D341Med (cell line): Measurements from ENCODE around the gene ARHGEF26.

Source experiments
- DNase-seq: peaks from one replicate; pipeline ENCODE4 v3.0.0; 2012; ENCODE audit warnings: low spot score

Gene ARHGEF26

DNA sequence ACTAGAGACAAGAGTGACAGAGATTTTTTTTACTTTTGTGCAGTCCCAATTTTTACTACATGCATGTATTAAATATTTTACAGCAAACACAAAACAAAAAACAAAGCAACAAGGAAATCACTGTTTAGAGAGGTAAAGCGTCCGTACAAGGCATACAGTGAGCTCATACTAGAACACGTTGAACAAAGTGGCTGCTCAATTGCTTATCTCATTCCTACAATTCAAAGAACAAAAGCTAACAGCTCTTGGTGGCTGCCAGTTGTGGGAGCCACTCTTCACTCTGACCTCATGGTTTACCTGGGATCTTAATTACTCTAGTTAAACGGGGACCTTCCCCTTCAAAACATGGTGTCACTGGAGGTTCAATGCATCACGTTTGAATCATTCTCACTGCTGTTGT is 7.6 kb upstream of the ARHGEF26 start:
- no peak for DNase-seq

DNA sequence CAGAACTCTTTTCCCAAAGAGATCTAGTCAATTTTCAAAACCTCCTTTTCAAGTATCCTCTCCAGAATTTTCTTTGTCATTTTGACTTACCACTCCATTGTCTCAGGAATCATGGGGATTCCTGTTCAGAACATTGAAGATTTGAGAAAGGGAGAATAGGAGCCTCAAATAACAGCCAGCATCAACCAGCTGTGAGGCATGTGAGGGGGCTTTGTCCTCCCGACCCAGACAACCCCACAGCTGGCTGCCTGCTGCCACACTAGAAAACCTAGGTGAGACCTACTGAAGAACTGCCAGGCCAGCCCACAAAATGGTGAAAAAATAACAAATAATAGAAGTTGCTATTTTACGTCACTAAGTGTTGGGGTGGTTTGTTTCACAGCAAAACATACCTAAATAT is 5.9 kb upstream of the ARHGEF26 start:
- DNase-seq: no peak

DNA sequence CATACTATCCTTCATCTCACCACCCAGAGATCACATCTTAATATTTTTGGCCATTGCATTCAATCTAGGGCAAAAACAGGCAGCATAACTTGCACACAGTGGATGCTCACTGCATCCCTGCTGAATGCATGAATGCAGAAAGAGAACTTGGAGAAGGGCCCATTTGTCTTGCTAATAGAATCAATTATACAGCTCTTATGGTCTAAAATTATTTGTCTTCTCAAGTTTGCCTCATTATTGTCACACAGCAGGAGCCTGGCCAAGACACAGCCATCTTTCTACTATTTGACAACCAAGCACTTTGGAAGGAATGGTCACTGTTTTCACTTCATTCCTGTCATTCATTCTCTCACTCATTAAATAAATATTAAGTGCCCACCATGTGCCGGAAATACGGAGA is 1.2 kb upstream of the ARHGEF26 start:
- no peak for DNase-seq

DNA sequence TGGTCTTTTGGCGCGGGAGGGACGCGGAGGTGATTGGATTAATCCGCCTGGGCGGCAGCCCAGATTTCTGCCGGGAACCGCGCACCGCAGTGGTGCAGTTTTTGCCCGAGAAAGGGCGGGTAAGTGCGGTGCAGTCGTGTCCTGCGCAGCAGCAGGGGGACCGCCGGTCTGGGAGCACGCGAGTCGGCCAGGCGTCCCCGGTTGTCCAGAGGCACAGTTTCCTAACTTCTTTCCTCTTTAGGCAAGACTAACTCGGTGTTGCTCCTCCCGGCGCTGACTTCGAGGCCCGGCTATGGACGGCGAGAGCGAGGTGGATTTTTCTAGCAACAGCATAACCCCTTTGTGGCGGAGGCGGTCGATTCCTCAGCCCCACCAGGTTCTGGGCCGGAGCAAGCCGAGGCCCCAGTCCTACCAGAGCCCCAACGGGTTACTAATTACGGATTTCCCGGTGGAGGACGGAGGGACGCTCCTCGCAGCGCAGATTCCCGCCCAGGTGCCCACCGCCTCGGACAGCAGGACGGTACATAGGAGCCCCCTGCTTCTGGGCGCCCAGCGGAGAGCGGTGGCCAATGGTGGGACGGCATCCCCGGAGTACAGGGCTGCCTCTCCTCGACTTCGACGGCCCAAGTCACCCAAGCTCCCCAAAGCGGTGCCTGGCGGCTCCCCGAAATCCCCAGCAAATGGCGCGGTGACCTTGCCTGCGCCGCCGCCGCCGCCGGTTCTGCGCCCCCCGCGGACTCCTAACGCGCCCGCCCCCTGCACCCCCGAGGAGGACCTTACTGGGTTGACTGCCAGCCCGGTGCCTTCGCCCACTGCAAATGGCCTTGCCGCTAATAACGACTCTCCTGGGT is 736 bp downstream of the ARHGEF26 start:
- peak; percentile 75 for DNase-seq

DNA sequence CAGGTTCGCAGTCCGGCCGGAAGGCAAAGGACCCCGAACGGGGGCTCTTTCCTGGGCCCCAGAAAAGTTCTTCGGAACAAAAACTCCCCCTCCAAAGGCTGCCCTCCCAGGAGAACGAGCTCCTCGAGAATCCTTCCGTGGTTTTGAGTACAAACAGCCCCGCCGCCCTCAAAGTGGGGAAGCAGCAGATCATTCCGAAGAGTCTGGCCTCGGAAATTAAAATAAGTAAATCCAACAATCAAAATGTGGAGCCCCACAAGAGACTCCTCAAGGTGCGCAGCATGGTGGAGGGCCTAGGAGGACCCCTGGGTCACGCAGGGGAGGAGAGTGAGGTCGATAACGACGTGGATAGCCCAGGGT is 1.3 kb downstream of the ARHGEF26 start:
- no peak for DNase-seq

DNA sequence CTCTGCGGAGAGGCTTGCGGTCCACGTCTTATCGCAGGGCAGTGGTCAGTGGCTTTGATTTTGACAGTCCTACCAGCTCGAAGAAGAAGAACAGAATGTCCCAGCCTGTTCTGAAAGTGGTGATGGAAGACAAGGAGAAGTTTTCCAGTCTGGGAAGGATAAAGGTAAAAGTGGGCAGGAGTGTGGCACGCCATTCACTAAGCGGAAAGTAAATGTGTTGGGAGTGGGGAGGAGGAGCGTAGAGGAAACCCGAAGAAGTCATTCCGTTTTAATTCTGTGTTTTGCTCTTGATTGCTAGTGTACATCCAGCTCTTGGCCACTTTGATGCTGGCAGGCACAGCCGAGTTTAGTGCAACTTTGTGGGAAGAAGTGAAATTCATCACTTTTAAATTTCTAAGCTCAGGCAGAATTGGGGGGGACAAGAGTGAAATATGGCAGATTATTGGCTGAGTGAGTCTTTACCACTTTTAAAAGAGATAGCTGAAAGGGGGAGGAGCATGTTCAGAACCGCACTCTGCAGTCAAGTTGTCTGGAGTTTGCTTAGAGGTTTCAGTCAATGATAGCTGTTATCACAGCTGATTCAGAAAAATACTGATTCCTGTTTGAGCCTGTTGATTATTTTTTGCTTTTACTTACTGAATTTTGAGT is 1.8 kb downstream of the ARHGEF26 start:
- DNase-seq: no peak

DNA sequence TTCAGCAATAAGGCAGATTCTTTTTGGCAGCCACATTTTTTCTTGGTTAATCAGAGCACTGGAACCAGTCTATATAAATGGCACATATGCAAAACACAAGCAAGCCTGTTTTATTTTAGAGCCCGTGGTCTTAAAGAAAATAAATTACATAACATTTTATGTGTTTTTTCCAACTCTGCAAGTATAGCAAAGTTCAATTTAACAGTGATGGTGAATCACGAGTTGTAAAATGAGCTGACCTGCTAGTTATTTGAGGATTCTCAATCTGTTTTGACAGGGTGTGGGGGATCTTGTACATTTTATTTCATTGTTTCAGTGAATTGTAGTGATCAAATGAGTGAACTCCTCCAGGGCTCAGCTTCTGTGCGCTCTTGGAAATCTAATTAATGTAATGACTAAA is 2.7 kb downstream of the ARHGEF26 start:
- DNase-seq: no peak

DNA sequence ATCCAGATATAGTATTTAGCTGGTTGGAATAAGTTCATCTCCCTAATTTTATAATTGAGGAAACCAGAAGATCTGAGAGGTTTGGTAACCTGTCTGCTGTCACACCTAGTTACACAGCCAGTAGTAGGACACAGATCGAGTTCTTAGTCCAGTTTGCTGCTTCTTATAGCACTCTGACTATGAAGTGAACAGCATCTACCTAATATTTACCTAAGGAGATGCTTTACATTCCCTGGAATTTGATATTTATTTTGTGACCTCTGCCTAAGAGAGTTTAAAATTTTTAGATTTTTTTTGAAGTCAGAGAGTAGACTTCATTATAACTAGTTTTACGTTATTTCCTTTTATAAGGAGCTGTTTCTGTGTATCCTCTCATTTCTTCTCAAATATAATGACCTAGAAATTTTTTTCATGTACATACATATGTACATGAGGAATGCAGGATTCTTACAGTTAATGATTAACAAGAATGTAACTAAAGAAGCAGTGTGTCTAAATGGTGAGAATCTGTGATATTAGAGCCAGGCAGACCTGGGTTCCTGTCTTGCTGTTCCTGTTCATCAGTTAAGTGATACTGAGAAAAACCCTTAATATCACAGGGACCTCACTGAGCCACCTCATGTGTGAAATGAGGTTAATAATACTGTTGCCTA is 4.3 kb downstream of the ARHGEF26 start:
- no peak for DNase-seq

DNA sequence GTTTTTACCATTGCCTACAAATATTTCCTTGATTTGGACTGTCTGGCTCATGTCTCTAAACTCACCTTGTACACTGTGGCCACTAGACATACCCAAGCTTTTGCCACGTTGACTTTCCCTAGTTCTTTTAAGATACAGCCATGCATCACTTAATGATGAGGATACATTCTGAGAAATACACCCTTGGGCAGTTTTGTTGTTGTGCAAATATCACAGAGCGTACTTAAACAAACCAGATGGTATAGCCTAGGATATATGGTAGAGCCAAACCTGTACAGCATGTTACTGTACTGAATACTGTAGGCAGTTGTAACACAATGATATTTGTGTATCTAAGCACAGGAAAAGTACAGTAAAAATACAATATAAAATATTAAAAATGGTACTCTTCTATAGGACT is 5.5 kb downstream of the ARHGEF26 start:
- no peak for DNase-seq

DNA sequence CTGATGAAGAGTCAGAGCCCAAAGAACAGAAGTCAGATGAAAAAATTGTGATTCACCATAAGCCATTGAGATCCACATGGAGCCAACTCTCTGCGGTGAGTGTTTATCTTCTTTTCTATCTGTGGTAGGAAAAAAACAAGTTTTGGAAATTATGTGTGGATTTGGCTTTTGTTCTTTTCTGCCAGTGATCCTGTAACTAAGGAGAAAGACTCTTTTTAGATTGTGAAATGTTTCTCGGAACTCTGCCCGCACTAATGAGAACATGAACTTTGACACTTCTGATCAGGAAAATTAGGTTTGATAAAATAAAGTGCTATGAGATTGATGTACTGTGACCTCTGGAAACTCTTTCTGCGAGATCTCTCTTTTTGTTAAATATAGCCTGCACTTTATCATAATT is 8.4 kb downstream of the ARHGEF26 start:
- no peak for DNase-seq

DNA sequence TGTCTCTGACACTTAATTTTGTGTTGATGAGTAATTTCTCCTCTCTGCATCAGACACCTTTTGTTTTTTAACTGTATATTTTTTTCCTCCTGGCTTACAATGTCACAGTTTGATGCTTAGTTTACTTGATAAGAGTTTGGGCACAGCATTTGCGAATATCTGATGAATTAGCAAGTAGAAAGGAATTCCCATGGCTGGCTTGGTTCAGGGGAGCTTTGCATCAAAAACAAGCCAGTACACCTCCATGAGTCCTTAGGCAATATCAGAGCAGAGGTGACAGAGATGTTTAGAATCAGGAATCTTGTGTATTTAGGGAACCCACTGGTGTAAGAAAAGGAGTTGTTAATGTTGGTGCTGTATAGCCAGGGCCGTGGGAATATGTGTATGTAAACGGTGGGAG is 9.3 kb downstream of the ARHGEF26 start:
- no peak for DNase-seq

DNA sequence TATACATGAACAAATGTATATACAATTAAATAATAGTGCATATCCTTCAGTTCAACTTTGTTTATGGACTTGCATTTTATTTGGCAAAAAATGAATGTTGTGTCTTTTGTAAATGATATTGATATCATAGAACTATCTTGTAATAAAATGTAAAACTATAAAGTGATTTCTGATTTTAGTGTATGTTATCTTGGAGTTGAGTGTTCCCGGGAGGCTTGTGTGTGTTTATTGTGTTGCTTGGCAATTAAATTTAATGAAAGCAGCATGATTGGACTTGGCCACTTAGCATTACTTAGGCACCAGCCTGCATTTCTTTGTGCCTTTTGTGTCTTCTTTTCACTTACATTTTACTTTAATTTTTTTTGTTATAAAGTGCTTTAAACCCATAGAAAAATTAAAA is 10.6 kb downstream of the ARHGEF26 start:
- no peak for DNase-seq

DNA sequence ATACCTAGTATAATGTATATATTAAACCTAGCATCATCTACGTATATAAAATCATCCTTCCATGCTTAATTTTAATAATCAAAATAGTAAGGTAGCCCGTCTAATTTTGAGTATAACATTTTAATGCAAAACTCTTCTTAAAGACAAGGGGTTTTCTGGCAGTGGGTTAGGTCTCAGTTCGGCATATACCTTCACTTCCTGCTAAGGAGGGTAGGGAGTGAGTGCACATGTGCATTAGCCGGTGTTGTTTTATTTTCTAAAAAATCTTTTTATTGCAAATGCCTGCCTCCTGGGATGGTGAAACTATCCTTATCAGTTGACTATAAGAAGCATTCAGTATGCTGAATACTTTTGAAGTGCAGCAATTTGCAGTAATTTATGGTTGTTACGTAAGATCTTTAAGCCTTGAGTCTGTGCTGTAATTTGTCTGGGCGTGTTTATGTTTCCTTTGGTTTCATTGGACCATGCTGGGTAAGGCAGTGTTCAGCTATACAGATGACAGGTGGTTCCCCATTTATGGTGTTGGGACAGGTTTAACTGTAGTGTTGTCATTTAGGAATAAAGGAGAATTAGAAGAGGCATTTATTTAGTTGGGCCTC is 11.7 kb downstream of the ARHGEF26 start:
- no peak for DNase-seq

DNA sequence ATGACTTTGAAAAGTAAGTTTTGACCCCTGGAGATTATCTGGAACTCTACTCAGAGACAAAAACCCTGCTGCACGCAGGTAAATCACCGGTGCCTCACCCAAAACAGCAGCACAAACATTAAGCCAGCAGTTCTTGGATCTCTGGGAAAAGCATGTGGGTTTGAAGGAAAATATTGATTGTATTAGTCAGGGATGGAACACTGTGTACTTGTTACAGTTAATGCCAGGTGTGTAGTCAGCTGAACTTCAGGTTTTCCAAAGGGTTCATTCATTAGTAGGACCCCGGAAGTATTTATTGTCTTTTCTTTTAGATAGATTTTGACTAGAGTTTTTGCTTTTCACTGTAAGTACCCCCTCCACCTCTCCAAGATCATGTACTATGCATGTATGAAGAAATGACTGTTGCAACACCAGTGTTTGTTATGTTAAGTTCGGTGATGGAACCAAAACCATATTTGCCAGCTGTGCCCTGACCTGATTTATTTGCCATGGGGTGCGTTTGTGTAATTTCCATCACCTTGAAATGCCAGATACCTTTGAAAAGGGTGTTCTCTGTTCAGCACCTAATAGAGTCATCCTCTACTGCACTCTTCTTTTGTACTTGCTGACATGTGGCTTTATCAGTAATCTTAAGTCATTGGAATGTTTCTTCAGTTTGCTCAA is 14.5 kb downstream of the ARHGEF26 start:
- DNase-seq: no peak

DNA sequence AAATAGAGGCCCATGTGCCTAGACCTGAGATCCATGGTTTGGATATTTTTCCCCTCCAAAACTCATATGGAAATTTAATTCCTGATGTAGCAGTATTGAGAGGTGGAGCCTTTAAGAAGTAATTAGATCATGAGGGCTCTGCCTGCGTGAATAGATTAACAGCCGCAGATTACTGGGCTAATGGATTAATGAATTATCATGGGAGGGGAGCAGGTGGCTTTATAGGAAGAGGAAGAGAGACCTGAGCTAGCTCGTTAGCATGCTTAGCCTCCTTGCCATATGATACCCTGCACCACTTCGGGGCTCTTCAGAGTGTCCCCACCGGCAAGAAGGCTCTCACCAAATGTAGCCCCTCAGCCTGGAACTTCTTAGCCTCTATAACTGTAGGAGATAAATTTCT is 15.8 kb downstream of the ARHGEF26 start:
- peak; percentile 67 for DNase-seq

DNA sequence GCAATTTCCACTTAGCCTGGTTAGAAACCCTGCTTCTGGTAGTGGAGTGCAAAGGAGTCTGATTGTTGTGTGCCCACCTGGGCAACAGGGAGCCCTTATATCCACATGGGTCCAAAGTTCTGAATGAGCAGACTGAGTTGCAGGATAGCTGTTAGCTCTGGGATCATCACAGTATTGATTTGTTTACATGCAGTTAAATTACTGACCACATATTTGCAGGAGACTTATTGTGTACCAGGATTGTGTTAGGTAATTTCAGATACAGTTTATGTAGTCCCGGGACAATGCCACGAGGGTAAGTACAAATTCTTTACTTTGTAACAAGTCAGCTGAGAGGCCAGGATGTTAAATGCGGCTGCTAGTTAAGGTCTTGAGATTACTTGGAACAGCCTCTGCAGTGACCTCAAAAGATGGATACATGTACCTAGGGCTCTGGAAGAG is 18.8 kb downstream of the ARHGEF26 start:
- no peak for DNase-seq

DNA sequence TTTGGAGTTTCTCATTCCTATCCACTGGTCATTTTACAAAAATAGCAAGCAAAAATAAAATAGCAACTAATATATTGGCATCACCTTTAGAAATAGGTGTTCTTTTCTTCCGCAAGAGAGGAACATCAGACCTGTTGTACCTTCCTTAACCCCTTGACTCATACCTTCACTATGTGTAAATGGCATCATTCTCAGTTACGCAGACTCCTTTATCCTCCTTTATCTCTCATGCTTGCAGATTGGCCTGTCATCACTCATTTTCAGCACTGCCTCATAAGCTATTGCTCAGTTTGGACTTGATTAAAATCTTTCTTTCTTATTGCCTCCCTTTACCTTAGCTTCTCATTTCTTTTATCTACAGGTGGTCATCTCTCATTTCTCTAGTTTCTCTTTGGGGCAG is 21.4 kb downstream of the ARHGEF26 start:
- DNase-seq: no peak

DNA sequence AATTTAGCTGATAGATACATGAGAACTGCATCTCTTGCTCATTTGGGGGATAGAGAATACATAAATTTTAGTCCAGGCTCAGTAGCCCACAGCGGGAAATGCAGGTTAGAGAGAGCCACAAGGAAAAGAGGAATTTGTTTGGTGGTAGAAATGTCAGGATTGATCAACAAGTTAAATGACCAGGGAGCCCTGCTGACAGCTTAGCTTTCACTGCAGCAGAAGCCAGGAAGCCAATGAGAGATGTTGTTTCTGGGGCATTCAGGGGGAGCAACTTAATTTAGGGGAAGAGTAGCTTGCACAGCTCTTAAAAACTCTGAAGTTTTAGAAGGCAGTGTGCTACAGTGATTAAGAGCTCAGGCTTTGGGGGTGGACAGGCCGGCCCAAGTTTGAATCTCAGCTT is 22.7 kb downstream of the ARHGEF26 start:
- DNase-seq: no peak

DNA sequence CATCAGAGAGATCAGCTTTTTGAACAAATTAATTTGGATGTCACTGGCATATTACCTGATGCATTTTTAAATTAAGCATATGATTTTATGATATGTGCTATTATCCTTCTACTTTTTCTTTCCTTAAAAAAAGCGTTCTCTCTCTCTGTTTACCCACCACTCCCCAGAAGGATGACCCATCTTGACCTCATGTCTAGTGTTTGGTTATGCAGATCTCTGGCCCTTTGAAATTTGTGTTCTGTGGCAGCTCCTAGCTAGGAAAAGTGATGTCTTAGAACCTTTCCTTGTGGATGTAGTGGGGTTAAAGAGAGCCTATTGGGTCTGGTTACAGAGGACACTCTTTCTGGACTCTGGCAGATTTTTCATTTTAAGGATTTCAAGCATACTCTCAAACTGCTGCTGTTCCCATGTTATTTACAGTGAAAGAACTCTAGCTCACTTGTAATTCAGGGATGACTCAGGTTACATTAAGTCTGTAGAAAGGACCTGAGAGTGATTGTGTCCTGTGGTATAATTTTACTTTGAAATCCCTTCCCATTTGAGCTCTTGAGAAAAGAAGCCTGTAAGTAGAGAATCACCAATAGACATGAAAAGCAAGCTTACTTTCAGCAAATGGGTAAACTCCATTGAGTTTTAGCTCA is 23.8 kb downstream of the ARHGEF26 start:
- DNase-seq: no peak

DNA sequence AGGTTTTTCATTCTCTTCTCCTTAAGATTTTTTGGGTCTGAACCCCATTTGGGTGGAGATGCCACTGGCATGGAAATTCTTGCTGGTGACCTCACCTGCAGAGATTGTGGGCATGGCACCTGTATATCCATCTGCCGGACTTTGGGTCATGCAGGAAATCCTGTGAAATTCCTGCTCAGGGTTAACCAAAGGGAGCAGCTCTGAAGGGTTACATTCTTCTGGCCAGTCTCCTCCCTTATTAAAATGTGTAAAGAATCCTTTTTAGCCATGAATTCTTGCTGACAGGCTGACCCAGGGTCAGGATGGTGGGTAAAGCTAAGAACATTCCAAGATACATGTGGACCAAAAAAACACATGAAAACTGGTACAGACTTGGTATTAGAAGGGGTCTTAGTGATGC is 27.4 kb downstream of the ARHGEF26 start:
- DNase-seq: no peak

DNA sequence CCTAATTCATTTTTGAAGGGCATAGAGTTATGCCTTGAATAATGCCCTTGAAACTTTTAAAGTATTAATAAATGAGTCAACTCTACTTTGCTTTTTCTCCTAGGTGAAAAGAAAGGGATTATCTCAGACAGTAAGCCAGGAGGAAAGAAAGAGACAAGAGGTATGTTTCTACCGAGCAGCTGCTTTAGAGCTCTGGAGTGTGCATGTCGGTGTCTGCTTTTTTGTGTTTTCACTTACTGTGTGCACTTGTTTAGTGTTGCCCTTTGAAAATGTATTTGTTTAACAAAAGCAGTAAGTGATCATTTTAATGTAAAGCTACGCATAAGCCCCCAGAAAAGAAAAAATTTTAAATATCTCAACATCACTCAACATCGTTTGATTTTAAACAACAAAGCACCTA is 28.1 kb downstream of the ARHGEF26 start:
- no peak for DNase-seq

DNA sequence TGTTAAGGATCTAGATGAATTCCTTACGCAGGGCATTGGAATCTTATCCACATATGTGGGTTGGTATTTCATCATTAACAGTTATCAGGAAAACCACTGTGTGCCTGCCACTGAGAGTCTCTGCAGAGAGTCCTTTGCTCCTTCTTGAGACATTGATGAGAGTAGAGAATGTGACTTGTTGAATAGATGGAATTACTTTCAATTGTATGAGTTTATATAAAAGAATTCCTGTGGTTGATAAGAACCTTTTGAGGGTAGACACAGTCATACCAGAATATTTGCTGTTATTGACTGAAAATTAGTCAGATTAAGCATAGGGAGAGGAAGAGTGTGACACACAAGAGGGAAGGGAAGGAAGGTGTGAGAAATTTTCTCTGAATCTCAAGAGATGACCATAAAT is 30.8 kb downstream of the ARHGEF26 start:
- DNase-seq: no peak
